ENCODE data around the gene FRMPD4.

DNA sequence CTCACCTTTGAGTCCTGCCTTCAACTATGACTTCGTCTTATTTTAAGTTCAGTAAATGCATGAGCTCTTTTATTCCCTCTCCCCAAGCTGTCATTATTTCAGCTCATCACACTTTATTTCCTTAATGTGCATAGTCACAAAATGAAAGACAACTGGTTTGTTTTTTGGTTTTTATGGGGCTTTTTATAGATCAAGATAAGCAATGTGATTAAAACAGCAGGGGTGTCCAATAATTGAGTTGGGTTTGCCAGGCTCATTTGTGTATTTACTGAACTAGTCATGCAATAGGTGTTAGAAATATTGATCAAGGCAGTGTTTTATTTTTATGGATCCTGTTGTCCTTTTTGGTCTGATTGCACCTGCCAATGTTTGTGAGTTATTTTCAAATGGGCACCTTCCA lies 102.2 kb downstream of the FRMPD4 start:
- no peak for TF ChIP-seq CTCF (IDR thresholded peaks at IDR 0.05)
- no peak for TF ChIP-seq RAD21 (conservative IDR thresholded peaks at IDR 0.05 in 1 of 2, IDR thresholded peaks at IDR 0.05 in 1 of 2)
- no peak for TF ChIP-seq CEBPB (IDR thresholded peaks at IDR 0.05)
- TF ChIP-seq RFX5 (IDR thresholded peaks at IDR 0.05): no peak
- TF ChIP-seq, protein P1, sequence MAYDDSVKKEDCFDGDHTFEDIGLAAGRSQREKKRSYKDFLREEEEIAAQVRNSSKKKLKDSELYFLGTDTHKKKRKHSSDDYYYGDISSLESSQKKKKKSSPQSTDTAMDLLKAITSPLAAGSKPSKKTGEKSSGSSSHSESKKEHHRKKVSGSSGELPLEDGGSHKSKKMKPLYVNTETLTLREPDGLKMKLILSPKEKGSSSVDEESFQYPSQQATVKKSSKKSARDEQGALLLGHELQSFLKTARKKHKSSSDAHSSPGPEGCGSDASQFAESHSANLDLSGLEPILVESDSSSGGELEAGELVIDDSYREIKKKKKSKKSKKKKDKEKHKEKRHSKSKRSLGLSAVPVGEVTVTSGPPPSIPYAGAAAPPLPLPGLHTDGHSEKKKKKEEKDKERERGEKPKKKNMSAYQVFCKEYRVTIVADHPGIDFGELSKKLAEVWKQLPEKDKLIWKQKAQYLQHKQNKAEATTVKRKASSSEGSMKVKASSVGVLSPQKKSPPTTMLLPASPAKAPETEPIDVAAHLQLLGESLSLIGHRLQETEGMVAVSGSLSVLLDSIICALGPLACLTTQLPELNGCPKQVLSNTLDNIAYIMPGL (CRISPR knock-in tag; IDR thresholded peaks at IDR 0.05; ENCODE audit: borderline replicate concordance): no peak
- TF ChIP-seq POLR2A (IDR thresholded peaks at IDR 0.05; ENCODE audit: low read length): no peak
- TF ChIP-seq KDM1A (IDR thresholded peaks at IDR 0.05; ENCODE audit: low read depth): no peak
- no peak for TF ChIP-seq MAFK (IDR thresholded peaks at IDR 0.05; ENCODE audit: partially characterized antibody)

All from A549 (cell line).